ENCODE data around the gene NDE1.
A peak's percentile ranks its signal among the peaks of the same experiment; 100 is the strongest.
"Not testable (repeated sequence)": the region's sequence is repeated elsewhere in the genome, so short reads cannot be mapped to it uniquely, and the experiment has no call there.

The NDE1 gene

DNA sequence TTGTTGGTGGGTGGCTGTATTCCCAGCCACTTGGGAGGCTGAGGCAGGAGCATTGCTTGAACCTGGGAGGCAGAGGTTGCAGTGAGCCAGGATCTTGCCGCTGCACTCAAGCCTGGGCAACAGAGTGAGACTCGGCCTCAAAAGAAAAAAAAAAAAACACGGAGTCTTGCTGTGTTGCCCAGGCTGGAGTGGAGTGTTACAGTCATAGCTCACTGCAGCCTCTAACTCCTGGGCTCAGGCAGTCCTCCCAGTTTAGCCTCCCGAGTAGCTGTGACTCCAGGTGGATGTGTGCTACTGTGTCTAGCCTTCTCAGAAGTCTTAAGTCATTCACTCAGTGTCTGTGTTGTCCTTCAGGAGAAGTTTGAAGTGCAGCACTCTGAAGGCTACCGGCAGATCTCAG, 27.4 kb downstream of the NDE1 start:
- H3K27me3 Mint-ChIP-seq = no peaks in the 10 kb centered on the region
- H3K4me1 Mint-ChIP-seq = peaks cover 48% of the 10 kb centered on the region
- peaks cover 62% of the 10 kb centered on the region for H3K36me3 Mint-ChIP-seq
- H3K9me3 Mint-ChIP-seq = no peaks in the 10 kb centered on the region
- DNase-seq = no peak
- H3K4me3 Mint-ChIP-seq = no peak overlapping the region
- H3K27ac Mint-ChIP-seq = peak overlapping the region; percentile 83
- CTCF ChIA-PET = no interaction called here

DNA sequence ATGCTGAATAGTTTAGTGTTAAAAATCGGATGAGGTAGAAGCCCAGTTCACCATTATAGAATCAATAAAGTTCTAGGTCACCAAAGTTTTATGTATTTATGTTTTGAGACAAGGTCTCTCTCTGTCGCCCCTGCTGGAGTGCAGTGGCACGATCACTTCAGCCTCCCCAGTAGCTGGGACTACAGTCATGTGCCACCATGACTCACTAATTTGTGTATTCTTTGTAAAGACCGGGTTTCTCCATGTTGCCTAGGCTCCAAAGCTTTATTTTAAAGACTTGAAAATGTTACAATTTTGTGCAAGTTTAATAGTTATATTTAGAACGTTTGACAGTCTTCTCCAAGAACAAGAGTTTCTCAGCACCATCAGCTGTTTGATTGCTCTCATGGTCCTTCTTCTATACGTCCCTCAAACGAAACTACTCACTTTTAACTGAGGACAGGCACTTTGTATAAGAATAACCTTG, 32.1 kb downstream of the NDE1 start:
- Mint-ChIP-seq H3K27ac (peak overlapping the region; percentile 65), H3K4me1 (peaks cover 5% of the 10 kb centered on the region), H3K36me3 (peaks cover 50% of the 10 kb centered on the region), H3K4me3 (no peak overlapping the region), H3K9me3 (no peaks in the 10 kb centered on the region), H3K27me3 (no peaks in the 10 kb centered on the region)
- CTCF ChIA-PET = interaction anchor here (0.7 to 2.9 kb wide), 5 partner anchors 9 to 40 kb away, joined by 3 to 14 read pairs (median 3); partner anchors contain the start of gene MARF1
- DNase-seq = peak; percentile 54

DNA sequence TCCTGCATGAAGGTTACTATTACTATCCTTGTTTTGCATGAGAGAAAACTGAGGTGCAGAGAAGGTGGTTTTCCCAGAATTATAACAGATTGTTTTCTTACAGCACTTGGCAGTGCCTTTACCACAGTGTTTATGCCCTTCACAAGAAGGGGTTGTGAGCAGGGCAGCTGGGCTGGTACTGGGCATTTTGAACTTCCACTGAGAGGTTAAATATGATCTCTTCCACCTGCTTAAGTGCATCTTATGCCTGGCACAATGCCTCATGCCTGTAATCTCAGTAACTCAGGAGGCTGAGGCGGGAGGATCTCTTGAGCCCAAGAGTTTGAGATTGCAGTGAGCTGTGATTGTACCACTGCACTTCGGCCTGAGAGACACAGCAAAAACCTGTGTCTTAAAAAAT, 36.2 kb downstream of the NDE1 start:
- Mint-ChIP-seq H3K36me3 (peaks cover 53% of the 10 kb centered on the region), H3K9me3 (no peaks in the 10 kb centered on the region), H3K27me3 (no peaks in the 10 kb centered on the region), H3K4me3 (no peak overlapping the region), H3K4me1 (peaks cover 3% of the 10 kb centered on the region), H3K27ac (no peak overlapping the region)
- no peak for DNase-seq
- CTCF ChIA-PET = no interaction called here

DNA sequence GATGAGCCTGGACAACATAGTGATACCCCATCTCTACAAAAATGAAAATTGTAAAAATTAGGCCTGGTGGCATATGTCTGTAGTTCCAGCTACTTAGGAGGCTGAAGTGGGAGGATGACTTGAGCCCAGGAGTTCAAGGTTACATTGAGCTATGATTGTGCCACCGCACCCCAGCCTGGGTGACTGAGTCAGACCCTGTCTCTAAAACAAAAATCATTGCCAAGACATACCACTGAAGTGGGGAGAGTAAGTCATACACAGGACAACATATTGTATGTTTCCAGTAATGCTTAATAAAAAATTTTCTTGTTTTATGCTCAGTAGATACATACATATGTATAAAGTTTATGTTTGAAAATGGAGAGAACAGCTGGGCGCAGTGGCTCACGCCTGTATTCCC, 39.2 kb downstream of the NDE1 start:
- Mint-ChIP-seq H3K4me1 (no peaks in the 10 kb centered on the region), H3K36me3 (peaks cover 69% of the 10 kb centered on the region), H3K9me3 (no peaks in the 10 kb centered on the region), H3K4me3 (no peak overlapping the region), H3K27me3 (no peaks in the 10 kb centered on the region), H3K27ac (no peak overlapping the region)
- no peak for DNase-seq
- CTCF ChIA-PET = no interaction called here

DNA sequence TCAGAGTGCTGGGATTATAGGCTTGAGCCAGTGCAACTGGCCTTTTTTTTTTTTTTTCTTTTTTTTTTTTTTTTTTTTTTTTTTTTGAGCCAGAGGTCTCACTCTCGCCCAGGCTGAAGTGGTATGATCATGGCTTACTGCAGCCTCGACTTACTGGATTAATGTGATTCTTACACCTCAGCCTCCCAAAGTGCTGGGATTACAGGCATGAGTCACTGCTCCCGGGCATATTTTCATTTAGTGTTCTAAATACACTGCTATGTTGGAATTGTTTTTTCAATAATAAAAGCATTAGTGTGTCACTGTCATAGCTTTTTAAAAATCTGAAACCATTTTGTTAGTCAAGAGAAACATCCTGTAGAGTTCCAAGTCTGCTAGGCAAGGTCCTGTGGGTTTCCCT, 40.3 kb downstream of the NDE1 start:
- CTCF ChIA-PET = no interaction called here
- H3K36me3 Mint-ChIP-seq = peaks cover 70% of the 10 kb centered on the region
- H3K9me3 Mint-ChIP-seq = no peaks in the 10 kb centered on the region
- H3K4me1 Mint-ChIP-seq = no peaks in the 10 kb centered on the region
- no peaks in the 10 kb centered on the region for H3K27me3 Mint-ChIP-seq
- no peak for DNase-seq
- no peak overlapping the region for H3K27ac Mint-ChIP-seq
- H3K4me3 Mint-ChIP-seq = no peak overlapping the region

DNA sequence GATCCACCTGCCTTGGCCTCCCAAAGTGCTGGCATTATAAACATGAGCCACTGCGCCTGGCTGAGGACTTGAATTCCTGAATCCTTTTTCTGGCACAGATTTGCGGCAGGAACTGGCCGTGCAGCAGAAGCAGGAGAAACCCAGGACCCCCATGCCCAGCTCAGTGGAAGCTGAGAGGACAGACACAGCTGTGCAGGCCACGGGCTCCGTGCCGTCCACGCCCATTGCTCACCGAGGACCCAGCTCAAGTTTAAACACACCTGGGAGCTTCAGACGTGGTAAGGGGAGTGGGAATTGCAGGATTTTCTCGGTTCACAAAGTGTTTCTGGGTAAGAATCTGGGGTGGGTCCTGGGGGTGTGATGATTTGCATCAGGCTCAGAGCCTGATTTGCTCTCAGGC, 41.0 kb downstream of the NDE1 start:
- Mint-ChIP-seq H3K27ac (peak overlapping the region; percentile 33), H3K36me3 (peaks cover 70% of the 10 kb centered on the region), H3K4me1 (no peaks in the 10 kb centered on the region), H3K9me3 (no peaks in the 10 kb centered on the region), H3K4me3 (no peak overlapping the region), H3K27me3 (no peaks in the 10 kb centered on the region)
- DNase-seq = no peak
- CTCF ChIA-PET = no interaction called here

DNA sequence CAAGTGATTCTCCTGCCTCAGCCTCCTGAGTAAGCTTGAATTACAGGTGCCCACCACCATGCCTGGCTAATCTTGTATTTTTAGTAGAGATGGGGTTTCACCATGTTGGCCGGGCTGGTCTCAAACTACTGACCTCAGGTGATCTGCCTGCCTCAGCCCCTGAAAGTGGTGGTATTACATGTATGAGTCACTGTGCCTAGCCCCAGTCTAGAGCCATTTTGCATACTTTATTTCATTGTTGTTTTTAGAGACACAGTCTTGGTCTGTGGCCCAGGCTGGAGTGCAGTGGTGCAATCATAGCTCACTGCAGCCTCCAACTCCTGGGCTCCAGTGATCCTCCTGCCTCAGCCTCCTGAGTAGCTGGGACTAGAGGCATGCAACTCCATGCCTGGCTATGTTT, 42.5 kb downstream of the NDE1 start:
- CTCF ChIA-PET, DNase-seq, H3K4me1 Mint-ChIP-seq, H3K9me3 Mint-ChIP-seq, H3K27me3 Mint-ChIP-seq, H3K27ac Mint-ChIP-seq, H3K4me3 Mint-ChIP-seq: not testable (repeated sequence)
- peaks cover 70% of the 10 kb centered on the region for H3K36me3 Mint-ChIP-seq

DNA sequence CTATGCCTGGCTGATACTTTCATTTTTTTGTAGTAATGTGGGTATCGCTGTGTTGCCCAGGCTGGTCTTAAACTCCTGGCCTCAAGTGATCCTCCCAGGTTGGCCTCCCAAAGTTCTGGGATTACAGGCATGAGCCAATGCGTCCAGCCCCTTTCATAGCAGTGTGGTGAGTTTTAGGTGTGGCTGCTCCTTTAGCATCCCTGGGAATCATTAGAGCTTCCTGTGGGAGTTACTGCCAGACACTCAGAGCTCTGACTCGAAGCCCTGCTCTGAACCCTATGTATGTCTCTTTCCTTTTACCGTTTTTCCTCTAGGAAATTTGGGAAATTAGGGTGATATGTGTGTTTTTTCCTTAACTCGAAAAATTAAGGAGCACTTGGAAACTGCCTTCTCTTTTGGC, 44.5 kb downstream of the NDE1 start:
- H3K4me1 Mint-ChIP-seq = no peaks in the 10 kb centered on the region
- H3K9me3 Mint-ChIP-seq = no peaks in the 10 kb centered on the region
- CTCF ChIA-PET = no interaction called here
- no peaks in the 10 kb centered on the region for H3K27me3 Mint-ChIP-seq
- peaks cover 65% of the 10 kb centered on the region for H3K36me3 Mint-ChIP-seq
- H3K4me3 Mint-ChIP-seq = no peak overlapping the region
- no peak for DNase-seq
- no peak overlapping the region for H3K27ac Mint-ChIP-seq

DNA sequence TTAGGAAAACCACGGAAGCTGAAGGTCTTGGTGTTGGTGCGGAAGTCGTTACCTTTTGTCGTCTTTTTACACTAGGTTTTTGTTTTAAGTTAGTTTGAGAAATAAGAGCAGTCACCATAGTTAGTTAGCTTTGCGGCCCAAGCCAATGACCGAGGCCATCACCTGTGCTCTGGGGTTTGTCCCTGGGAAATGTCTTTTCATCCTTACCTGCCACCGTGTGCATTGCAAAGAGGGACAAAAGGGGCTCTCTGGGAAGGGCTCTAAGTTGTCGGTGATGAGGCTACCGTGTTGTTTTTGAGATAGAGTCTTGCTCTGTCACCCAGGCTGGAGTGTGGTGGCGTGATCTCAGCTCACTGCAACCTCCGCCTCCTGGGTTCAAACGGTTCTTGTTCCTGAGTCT, 49.8 kb downstream of the NDE1 start:
- Mint-ChIP-seq H3K4me1 (peaks cover 15% of the 10 kb centered on the region), H3K27me3 (no peaks in the 10 kb centered on the region), H3K27ac (no peak overlapping the region), H3K36me3 (peaks cover 56% of the 10 kb centered on the region), H3K4me3 (no peak overlapping the region), H3K9me3 (no peaks in the 10 kb centered on the region)
- CTCF ChIA-PET = no interaction called here
- no peak for DNase-seq

DNA sequence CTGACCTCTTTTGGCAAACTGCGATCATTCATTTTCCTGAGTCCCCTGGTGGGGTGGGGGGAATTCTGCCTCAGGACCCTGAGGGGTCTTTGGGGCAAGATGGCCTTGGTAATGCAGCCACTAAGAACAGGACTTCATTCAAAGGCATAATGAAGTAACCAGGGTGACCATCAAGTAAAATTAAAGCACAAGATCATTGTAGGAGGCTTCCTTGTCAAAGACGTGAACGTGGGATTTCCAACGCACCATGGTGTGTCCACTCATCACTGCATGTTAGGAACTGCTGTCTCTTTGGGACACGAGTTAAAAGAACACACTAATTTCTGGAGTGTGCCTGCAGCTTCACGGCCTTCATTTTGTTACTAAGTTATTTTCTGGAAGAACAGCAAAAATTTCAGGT, 51.3 kb downstream of the NDE1 start:
- peaks cover 51% of the 10 kb centered on the region for H3K36me3 Mint-ChIP-seq
- H3K4me1 Mint-ChIP-seq = peaks cover 15% of the 10 kb centered on the region
- H3K27ac Mint-ChIP-seq = no peak overlapping the region
- H3K27me3 Mint-ChIP-seq = no peaks in the 10 kb centered on the region
- H3K9me3 Mint-ChIP-seq = no peaks in the 10 kb centered on the region
- DNase-seq = no peak
- no peak overlapping the region for H3K4me3 Mint-ChIP-seq
- CTCF ChIA-PET = interaction anchor here (3.4 kb wide), 1 partner anchor 274 kb away, joined by 11 read pairs; no protein-coding TSS in a partner anchor

DNA sequence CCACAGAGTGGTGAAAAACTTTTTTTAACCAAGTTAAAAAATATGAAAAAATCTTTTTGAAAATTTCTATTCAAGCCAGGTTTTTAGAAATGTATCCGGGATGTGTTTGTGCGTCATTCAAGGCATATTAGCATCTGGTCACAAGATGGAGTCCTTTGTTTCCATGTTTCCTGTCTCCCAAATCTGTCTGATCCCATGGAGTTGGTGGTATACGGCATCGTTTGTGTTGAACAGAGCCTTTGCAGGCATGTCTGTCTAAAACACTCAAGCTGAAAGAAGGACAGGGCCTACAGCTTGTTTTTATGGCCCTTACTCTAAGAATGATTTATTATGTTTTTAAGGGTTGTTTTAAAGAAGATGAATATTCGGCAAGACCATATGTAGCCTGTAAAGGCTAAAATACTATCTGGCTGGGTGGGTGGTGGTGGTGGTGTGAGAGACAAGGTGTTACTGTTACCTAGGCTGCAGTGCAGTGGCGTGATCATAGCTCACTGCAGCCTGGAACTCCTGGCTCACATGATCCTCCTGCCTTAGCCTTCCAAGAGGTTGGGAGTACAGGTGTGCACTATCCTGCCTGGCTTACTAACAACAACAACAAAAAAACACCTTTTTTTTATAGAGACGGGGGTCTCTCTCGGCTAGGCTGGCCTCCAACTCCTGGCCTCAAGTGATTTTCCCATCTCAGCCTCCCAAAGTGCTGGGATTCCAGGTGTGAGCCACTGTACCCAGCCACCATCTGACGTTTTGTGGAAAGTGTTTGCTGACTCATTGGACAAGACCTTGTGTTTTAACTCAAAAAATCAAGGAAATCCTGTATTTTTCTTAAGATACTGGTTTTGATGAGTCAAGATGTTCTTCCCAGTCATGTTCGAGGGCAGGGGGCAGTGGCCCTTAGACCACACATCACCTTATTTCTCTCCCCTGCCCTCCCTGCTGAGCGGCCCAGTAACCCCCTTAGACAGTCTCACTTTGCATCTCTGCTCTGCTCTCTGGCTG, 52.2 kb downstream of the NDE1 start:
- Mint-ChIP-seq H3K4me3 (no peak overlapping the region), H3K27ac (peak overlapping the region; percentile 81), H3K9me3 (no peaks in the 10 kb centered on the region), H3K36me3 (peaks cover 42% of the 10 kb centered on the region), H3K27me3 (no peaks in the 10 kb centered on the region), H3K4me1 (peaks cover 15% of the 10 kb centered on the region)
- CTCF ChIA-PET = interaction anchor here (3.4 kb wide), 1 partner anchor 275 kb away, joined by 11 read pairs; no protein-coding TSS in a partner anchor
- DNase-seq = no peak

DNA sequence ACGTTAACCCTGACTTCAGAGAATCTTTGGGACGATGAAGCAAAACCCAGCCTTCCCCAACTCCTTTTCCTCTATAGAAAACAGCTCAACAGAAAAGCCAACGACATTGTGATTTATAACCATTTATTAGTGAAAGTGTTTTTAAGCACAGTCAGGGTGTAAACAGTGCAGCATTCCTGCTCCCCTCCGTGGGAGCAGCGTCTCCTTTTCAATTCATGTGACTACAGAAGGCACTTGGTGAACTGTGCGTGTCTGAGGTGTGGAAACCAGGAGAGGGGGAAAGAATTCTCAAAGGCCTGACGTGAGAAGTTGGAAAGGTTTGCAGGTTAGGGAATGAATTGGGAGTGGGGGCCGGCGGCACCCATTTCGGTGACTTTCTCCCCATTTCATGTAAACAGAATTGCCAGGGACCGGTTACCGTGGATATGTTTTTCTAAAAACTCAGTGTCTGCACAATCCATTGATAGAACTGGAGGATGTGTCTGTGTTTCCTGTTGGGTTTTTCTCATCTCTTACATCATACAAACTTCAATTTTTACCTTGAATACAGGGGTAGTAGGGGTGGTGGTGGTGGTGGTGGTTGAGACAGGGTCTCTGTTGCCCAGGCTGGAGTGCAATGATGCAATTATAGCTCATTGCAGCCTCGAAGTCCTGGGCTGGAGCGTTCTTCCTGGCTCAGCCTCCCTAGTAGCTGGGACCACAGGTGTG, 53.1 kb downstream of the NDE1 start:
- Mint-ChIP-seq H3K9me3 (no peaks in the 10 kb centered on the region), H3K4me1 (peaks cover 15% of the 10 kb centered on the region), H3K27me3 (no peaks in the 10 kb centered on the region), H3K27ac (peak overlapping the region; percentile 81), H3K36me3 (peaks cover 42% of the 10 kb centered on the region), H3K4me3 (no peak overlapping the region)
- DNase-seq = no peak
- CTCF ChIA-PET = interaction anchor here (1.0 to 3.4 kb wide), 5 partner anchors 11 to 276 kb away, joined by 3 to 11 read pairs (median 4); no protein-coding TSS in a partner anchor

DNA sequence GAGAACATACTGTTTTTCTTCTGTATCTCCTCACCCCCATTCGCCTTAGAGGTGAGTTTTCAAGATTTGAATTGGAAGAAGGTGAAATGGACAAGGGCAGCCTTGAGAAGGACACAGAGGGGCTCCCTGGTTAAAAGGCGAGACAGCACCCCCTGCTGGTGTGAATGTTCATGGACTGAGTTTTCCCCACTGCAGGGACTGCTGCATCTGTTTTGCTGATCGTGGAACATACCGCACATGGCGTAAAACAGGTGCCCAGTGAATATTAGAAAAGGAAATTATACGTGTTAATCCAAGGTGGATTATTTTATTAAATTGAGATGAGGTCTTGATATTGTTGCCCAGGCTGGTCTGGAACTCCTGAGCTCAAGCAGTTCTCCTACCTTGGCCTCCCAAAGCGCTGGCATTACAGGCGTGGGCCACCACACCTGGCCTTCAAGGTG, 54.5 kb downstream of the NDE1 start:
- CTCF ChIA-PET = interaction anchor here (0.7 to 3.4 kb wide), 9 partner anchors 10 to 278 kb away, joined by 3 to 11 read pairs (median 3); partner anchors contain the start of gene MARF1
- H3K27ac Mint-ChIP-seq = no peak overlapping the region
- H3K36me3 Mint-ChIP-seq = peaks cover 42% of the 10 kb centered on the region
- no peaks in the 10 kb centered on the region for H3K9me3 Mint-ChIP-seq
- H3K27me3 Mint-ChIP-seq = no peaks in the 10 kb centered on the region
- H3K4me3 Mint-ChIP-seq = no peak overlapping the region
- DNase-seq = peak; percentile 83
- H3K4me1 Mint-ChIP-seq = peaks cover 15% of the 10 kb centered on the region

DNA sequence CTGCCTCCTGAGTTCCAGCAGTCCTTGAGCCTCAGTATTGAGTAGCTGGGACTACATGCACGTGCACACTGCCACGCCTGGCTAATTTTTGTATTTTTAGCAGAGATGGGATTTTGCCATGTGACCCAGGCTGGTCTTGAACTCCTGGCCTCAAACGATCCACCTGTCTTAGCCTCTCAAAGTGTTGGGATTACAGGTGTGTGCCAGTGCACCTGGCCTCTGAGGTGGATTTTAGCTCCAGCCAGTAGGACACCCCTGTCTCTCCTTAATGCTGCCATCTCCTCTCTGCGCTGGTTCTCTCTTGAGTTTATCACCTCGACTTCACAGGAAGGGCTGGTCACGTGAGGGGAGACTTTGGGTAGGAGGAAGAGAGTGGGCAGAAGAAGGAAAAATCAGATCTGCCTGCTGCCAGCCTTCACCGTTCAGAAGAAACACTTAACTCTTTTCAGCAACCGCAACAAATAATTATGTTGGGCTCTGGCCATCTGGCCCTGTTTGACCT, 55.1 kb downstream of the NDE1 start:
- Mint-ChIP-seq H3K27me3 (no peaks in the 10 kb centered on the region), H3K27ac (peak overlapping the region; percentile 60)

More for the DNA sequence above, 55.1 kb downstream of the NDE1 start:
- H3K36me3 Mint-ChIP-seq = peaks cover 37% of the 10 kb centered on the region
- H3K4me3 Mint-ChIP-seq = no peak overlapping the region
- CTCF ChIA-PET = interaction anchor here (0.7 to 2.5 kb wide), 5 partner anchors 9 to 279 kb away, joined by 3 to 8 read pairs (median 3); partner anchors contain the start of gene MARF1
- H3K9me3 Mint-ChIP-seq = no peaks in the 10 kb centered on the region
- DNase-seq = no peak
- peaks cover 15% of the 10 kb centered on the region for H3K4me1 Mint-ChIP-seq
